ES-I3 (cell line): ENCODE data around the gene HNRNPA1L2.
"Not testable (repeated sequence)": the region's sequence is repeated elsewhere in the genome, so short reads cannot be mapped to it uniquely, and the experiment has no call there.

Source experiments
- H3K36me3 ChIP-seq: 2 replicates; pipeline ENCODE4 v1.6.1; 2013; ENCODE audit warnings: mild to moderate bottlenecking, low read length, control low read depth, moderate library complexity; ENCODE audit not compliant: insufficient read depth
- H3K4me1 ChIP-seq: 2 replicates; pipeline ENCODE4 v1.6.1; 2013; ENCODE audit warnings: mild to moderate bottlenecking, control low read depth, low read length; ENCODE audit not compliant: insufficient read depth
- H3K9ac ChIP-seq: 2 replicates; pipeline ENCODE4 v1.6.1; 2013; ENCODE audit warnings: low read depth, mild to moderate bottlenecking, low read length, moderate library complexity
- H3K9me3 ChIP-seq: 2 replicates; pipeline ENCODE4 v1.6.1; 2013; ENCODE audit warnings: mild to moderate bottlenecking, low read length, moderate library complexity; ENCODE audit not compliant: control insufficient read depth, insufficient read depth

The HNRNPA1L2 gene

DNA sequence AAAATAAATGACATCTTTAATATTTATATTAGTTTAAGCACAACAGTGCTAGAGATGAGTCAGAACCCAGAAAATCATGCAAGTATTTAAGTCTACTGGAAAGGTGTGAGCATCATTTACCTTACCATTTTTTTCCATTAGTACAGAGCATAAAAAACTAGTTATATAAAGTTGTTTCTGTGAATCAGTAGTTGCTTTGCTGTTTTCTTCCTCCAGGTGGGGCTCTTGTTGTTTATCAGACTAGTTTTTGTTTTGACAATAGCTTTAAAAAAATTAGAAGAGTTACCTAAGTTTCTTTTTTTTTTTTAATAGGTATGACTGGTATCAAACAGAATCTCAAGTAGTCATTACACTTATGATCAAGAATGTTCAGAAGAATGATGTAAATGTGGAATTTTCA lies 23.1 kb downstream of the HNRNPA1L2 start:
- Histone ChIP-seq H3K4me1 (no peaks in the 10 kb centered on the region; the same call in 1 of the 2 replicates), H3K36me3 (no peaks in the 10 kb centered on the region), H3K9me3 (no peaks in the 10 kb centered on the region), H3K9ac (no peak overlapping the region)

DNA sequence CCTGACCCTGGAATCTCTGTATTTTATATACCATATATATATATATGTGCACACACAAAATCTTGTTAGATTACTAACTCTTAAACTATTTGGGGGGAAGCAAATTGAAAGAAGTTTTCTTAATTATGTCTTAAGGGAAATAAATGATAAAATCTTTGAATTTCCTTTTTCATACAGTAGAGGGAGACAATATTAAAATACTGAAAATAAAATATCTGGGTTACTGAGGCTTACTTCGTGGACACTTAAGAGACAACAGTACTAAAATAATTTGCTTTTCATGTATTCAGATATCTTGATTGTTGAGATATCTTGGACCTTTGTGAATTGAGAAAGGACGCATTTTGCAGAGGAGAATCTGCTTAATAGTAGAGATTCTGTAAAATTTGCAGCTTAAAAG lies 27.4 kb downstream of the HNRNPA1L2 start:
- H3K9ac ChIP-seq = no peak overlapping the region
- no peaks in the 10 kb centered on the region for H3K36me3 ChIP-seq

GRCh38 chr13:52670726-52671125 lies 28.5 kb downstream of the HNRNPA1L2 start:
- no peaks in the 10 kb centered on the region for H3K9me3 ChIP-seq
- H3K36me3 ChIP-seq = no peaks in the 10 kb centered on the region
- H3K4me1 ChIP-seq = no peaks in the 10 kb centered on the region; the same call in 1 of the 2 replicates
- no peak overlapping the region for H3K9ac ChIP-seq

More for the DNA sequence above, 27.4 kb downstream of the HNRNPA1L2 start:
- H3K9me3 ChIP-seq = no peaks in the 10 kb centered on the region
- no peaks in the 10 kb centered on the region; the same call in 1 of the 2 replicates for H3K4me1 ChIP-seq

DNA sequence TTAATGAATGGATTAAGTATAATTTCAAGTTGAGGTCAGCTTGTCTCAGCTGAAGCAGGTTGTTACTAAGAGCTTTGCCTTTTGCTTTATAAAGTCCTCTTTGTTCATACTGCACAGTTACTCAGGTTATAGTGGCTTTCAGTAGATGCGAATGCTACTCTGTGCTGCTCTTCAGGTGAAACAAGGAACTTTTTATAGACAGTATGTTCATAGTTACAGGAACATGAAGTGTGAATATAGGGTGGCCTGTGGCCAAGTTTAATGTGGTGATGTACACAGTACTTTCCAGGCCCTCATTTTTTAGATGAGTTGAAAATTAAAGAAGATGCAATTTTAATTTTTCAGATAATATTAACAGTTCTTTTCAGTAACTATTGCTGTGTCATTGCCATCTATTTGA lies 31.2 kb downstream of the HNRNPA1L2 start:
- Histone ChIP-seq H3K9ac (no peak overlapping the region), H3K36me3 (no peaks in the 10 kb centered on the region), H3K9me3 (no peaks in the 10 kb centered on the region), H3K4me1 (no peaks in the 10 kb centered on the region; the same call in 1 of the 2 replicates)

DNA sequence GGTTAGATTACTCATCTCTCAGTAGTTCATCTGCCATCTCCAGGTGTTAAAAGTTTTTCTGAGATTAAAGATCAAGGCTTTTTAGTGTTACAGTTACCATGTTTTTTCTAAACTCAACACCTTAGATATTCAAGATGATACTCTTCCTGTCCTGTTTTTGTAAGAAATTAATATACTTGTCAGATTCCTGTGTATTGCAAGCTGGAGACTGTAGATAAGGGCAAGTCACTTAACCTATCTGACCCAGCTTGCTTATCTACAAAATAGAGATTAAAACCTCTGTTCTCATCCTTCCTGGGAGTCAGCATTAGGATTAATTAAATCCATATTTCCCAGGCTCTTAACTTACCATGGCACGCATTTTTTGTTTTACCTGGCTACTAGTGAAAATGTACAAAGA lies 35.6 kb downstream of the HNRNPA1L2 start:
- no peak overlapping the region for H3K9ac ChIP-seq
- no peaks in the 10 kb centered on the region for H3K4me1 ChIP-seq
- 0 out of 2 replicates have a peak, but pooled peaks cover 2% of the 10 kb centered on the region for H3K36me3 ChIP-seq
- H3K9me3 ChIP-seq = no peaks in the 10 kb centered on the region

DNA sequence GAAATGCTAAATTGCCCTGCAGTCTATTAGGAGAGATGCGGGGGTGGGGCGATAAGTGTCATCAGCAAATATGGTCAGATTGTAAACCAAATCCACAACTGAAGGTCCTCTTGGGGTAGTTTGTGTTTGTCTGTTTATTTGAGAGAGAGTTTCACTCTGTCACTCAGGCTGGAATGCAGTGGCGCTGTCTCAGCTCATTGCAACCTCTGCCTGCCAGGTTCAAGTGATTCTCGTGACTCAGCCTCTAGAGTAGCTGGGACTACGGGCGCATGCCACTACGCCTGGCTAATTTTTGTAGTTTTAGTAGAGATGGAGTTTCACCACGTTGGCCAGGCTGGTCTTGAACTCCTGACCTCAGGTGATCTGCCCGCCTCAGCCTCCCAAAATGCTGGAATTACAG lies 43.6 kb downstream of the HNRNPA1L2 start:
- not testable (repeated sequence) for H3K4me1 ChIP-seq, H3K9me3 ChIP-seq, H3K36me3 ChIP-seq, H3K9ac ChIP-seq

- H3K9ac ChIP-seq = no peak overlapping the region
- H3K9me3 ChIP-seq = no peaks in the 10 kb centered on the region
- H3K36me3 ChIP-seq = 0 out of 2 replicates have a peak, but pooled peaks cover 3% of the 10 kb centered on the region
- no peaks in the 10 kb centered on the region for H3K4me1 ChIP-seq
Observed at GRCh38 chr13:52686376-52686775, 44.1 kb downstream of the HNRNPA1L2 start.
